H1 (cell line): ENCODE data around the gene FBN1. TPM values are rescaled to one million over a fixed set of nuclear protein-coding genes. Genes with fewer than 3 reads are reported as not detected.

Experiments used
- CTCF ChIA-PET: fragments of 300-600 bp; sonication (Branson Sonifier 250); formaldehyde crosslinking; loops from one replicate; lab custom pipeline; 2021; ENCODE audit not compliant: partially characterized antibody; lab: Charles Lee
- POLR2A ChIA-PET: fragments of 300-600 bp; sonication (Branson Sonifier 250); formaldehyde crosslinking; loops from one replicate; lab custom pipeline; 2021; ENCODE audit warnings: inconsistent platforms; ENCODE audit not compliant: partially characterized antibody; lab: Charles Lee
- DNase-seq, 2 experiments: peaks; one replicate each; pipeline versions ENCODE4 v3.0.0 to v3.0.0-alpha.2; 2010 to 2022; ENCODE audit warnings: low spot score in 2 of 2, low read depth in 1 of 2, mixed read lengths in 1 of 2
- FAIRE-seq: peaks from 2 replicates; lab custom pipeline; 2011; peaks lifted over from hg19 to GRCh38; lab: Jason Lieb, UNC
- H2AFZ ChIP-seq: 2 replicates; pipeline ENCODE4 v1.8.1; 2012; ENCODE audit warnings: low read length, inconsistent platforms
- H2AK5ac ChIP-seq: 2 replicates; pipeline ENCODE4 v1.6.1; 2013; ENCODE audit warnings: low read depth, low read length
- H2BK120ac ChIP-seq: replicated peaks from 2 replicates; pipeline ENCODE3; 2013; ENCODE audit warnings: low read depth, low read length, inconsistent platforms
- H2BK12ac ChIP-seq: 2 replicates; pipeline ENCODE4 v1.6.1; 2013; ENCODE audit warnings: low read depth, low read length
- H2BK15ac ChIP-seq: 2 replicates; pipeline ENCODE4 v1.6.1; 2013; ENCODE audit warnings: low read length
- H2BK20ac ChIP-seq: 2 replicates; pipeline ENCODE4 v1.6.1; 2013; ENCODE audit warnings: low read length
- H2BK5ac ChIP-seq: 2 replicates; pipeline ENCODE4 v1.6.1; 2013; ENCODE audit warnings: low read depth, low read length
- H3K14ac ChIP-seq: 2 replicates; pipeline ENCODE4 v1.6.1; 2013; ENCODE audit warnings: inconsistent platforms; ENCODE audit not compliant: insufficient read length
- H3K18ac ChIP-seq: 2 replicates; pipeline ENCODE4 v1.6.1; 2013; ENCODE audit warnings: low read length; ENCODE audit errors: extremely low read depth
- H3K23ac ChIP-seq: 2 replicates; pipeline ENCODE4 v1.6.1; 2013; ENCODE audit warnings: inconsistent platforms; ENCODE audit not compliant: insufficient read length
- H3K23me2 ChIP-seq: 2 replicates; pipeline ENCODE4 v1.6.1; 2013; ENCODE audit warnings: low read depth, low read length
- H3K27ac ChIP-seq: 2 replicates; pipeline ENCODE4 v1.6.1; 2011; ENCODE audit warnings: low read depth, low read length, inconsistent platforms
- H3K27me3 ChIP-seq, 4 experiments: replicated peaks in 1 of 4; 1 replicate in 1 of 4; 2 replicates in 3 of 4; pipeline versions ENCODE4 v1.6.1 to v1.8.1; 2011 to 2013; ENCODE audit warnings: low read length in 3 of 4, mild to moderate bottlenecking in 3 of 4, inconsistent platforms in 2 of 4, mixed read lengths in 2 of 4, moderate library complexity in 1 of 4; ENCODE audit not compliant: control insufficient read depth in 3 of 4, insufficient read depth in 3 of 4; ENCODE audit errors: extremely low read depth in 1 of 4
- H3K36me3 ChIP-seq, 4 experiments: 2 replicates each; pipeline versions ENCODE4 v1.6.1 to v1.8.1; 2011 to 2013; ENCODE audit warnings: mild to moderate bottlenecking in 4 of 4, low read length in 3 of 4, moderate library complexity in 2 of 4, control low read depth in 1 of 4, inconsistent platforms in 1 of 4; ENCODE audit not compliant: insufficient read depth in 4 of 4, control insufficient read depth in 2 of 4
- H3K4ac ChIP-seq: replicated peaks from 2 replicates; pipeline ENCODE3; 2013; ENCODE audit warnings: low read length, low read depth, mixed read lengths, inconsistent platforms; ENCODE audit not compliant: insufficient read length
- H3K4me1 ChIP-seq, 4 experiments: replicated peaks in 1 of 4; 1 replicate in 1 of 4; 2 replicates in 3 of 4; pipeline versions ENCODE4 v1.6.1 to v1.8.1; 2011 to 2013; ENCODE audit warnings: low read length in 3 of 4, inconsistent platforms in 2 of 4, mixed read lengths in 1 of 4; ENCODE audit not compliant: insufficient read depth in 4 of 4, control insufficient read depth in 3 of 4
- H3K4me2 ChIP-seq, 2 experiments: 2 replicates each; pipeline versions ENCODE4 v1.6.1 to v1.8.1; 2011 to 2013; ENCODE audit warnings: low read depth in 2 of 2, low read length in 2 of 2, control low read depth in 1 of 2, inconsistent platforms in 1 of 2, mild to moderate bottlenecking in 1 of 2; ENCODE audit not compliant: insufficient read depth in 1 of 2
- H3K4me3 ChIP-seq, 4 experiments: fragments of 200-600, 300-600 bp in 1 of 4; sonication (generic), shearing (Covaris generic), sonication (Bioruptor Twin) in 1 of 4; 2 replicates each; pipeline versions ENCODE4 v1.5.1 to v1.8.1; 2011 to 2016; ENCODE audit warnings: low read length in 4 of 4, low read depth in 3 of 4, control low read depth in 2 of 4, inconsistent platforms in 2 of 4, mild to moderate bottlenecking in 2 of 4, mixed read lengths in 1 of 4, moderate library complexity in 1 of 4; ENCODE audit not compliant: insufficient read depth in 2 of 4; ENCODE audit errors: extremely low read depth in 1 of 4
- H3K56ac ChIP-seq: replicated peaks from 2 replicates; pipeline ENCODE3; 2013; ENCODE audit warnings: low read depth, mild to moderate bottlenecking, mixed read lengths, low read length, inconsistent platforms; ENCODE audit not compliant: insufficient read length
- H3K79me1 ChIP-seq: 2 replicates; pipeline ENCODE4 v1.6.1; 2013; ENCODE audit warnings: low read depth, low read length, control low read depth
- H3K79me2 ChIP-seq, 2 experiments: 2 replicates each; pipeline versions ENCODE4 v1.6.1 to v1.8.1; 2012 to 2013; ENCODE audit warnings: low read length in 2 of 2, mild to moderate bottlenecking in 2 of 2, inconsistent platforms in 1 of 2; ENCODE audit not compliant: insufficient read depth in 2 of 2, control insufficient read depth in 1 of 2
- H3K9ac ChIP-seq, 4 experiments: replicated peaks in 1 of 4; 1 replicate in 1 of 4; 2 replicates in 3 of 4; pipeline versions ENCODE4 v1.6.1 to v1.8.1; 2011 to 2013; ENCODE audit warnings: low read depth in 3 of 4, low read length in 3 of 4, control low read depth in 2 of 4, mild to moderate bottlenecking in 2 of 4, moderate library complexity in 2 of 4, inconsistent platforms in 1 of 4; ENCODE audit errors: extremely low read depth in 1 of 4
- H3K9me3 ChIP-seq, 2 experiments: 2 replicates each; pipeline versions ENCODE4 v1.6.1 to v1.8.1; 2012 to 2013; ENCODE audit warnings: mild to moderate bottlenecking in 2 of 2, moderate library complexity in 2 of 2, control low read depth in 1 of 2, inconsistent platforms in 1 of 2, low read depth in 1 of 2, low read length in 1 of 2, mixed read lengths in 1 of 2; ENCODE audit not compliant: insufficient read depth in 2 of 2
- H4K20me1 ChIP-seq, 2 experiments: replicated peaks in 1 of 2; 2 replicates each; pipeline versions ENCODE3 to v1.8.1; 2011 to 2013; ENCODE audit warnings: inconsistent platforms in 2 of 2, low read length in 2 of 2, mild to moderate bottlenecking in 1 of 2; ENCODE audit not compliant: insufficient read depth in 2 of 2, control insufficient read depth in 1 of 2
- H4K5ac ChIP-seq: 2 replicates; pipeline ENCODE4 v1.6.1; 2013; ENCODE audit warnings: low read length, low read depth, mixed read lengths, inconsistent platforms; ENCODE audit not compliant: insufficient read length
- H4K8ac ChIP-seq: 2 replicates; pipeline ENCODE4 v1.8.0; 2013; ENCODE audit warnings: mild to moderate bottlenecking, moderate library complexity, low read length, inconsistent platforms; ENCODE audit not compliant: insufficient read depth; ENCODE audit errors: extremely low read depth
- H4K91ac ChIP-seq: replicated peaks from 2 replicates; pipeline ENCODE3; 2013; ENCODE audit warnings: low read length, mixed read lengths, inconsistent platforms; ENCODE audit not compliant: insufficient read length
- ATF2 ChIP-seq: IDR thresholded peaks from 2 replicates; pipeline ENCODE4 v1.6.1; 2012; ENCODE audit warnings: low read length, inconsistent platforms
- BRCA1 ChIP-seq: IDR thresholded peaks from 2 replicates; pipeline ENCODE4 v1.6.1; 2012; ENCODE audit warnings: low read depth, low read length, improper control_type of control experiment
- CHD2 ChIP-seq: IDR thresholded peaks from 2 replicates; pipeline ENCODE4 v1.6.1; 2012; ENCODE audit warnings: low read length, improper control_type of control experiment
- EGR1 ChIP-seq: IDR thresholded peaks from 2 replicates; pipeline ENCODE4 v1.6.1; 2011; ENCODE audit warnings: low read depth, low read length, borderline replicate concordance
- FOSL1 ChIP-seq: IDR thresholded peaks from 2 replicates; pipeline ENCODE4 v1.6.1; 2011; ENCODE audit warnings: mild to moderate bottlenecking, low read depth, low read length, moderate library complexity; ENCODE audit not compliant: insufficient read depth
- HDAC2 ChIP-seq, 2 experiments: fragments of 300-600 bp in 1 of 2; sonication (generic) in 1 of 2; IDR thresholded peaks; 2 replicates each; pipeline ENCODE4 v1.6.1; 2011 to 2012; ENCODE audit warnings: low read depth in 2 of 2, low read length in 2 of 2, mild to moderate bottlenecking in 2 of 2, moderate library complexity in 2 of 2, borderline replicate concordance in 1 of 2, inconsistent platforms in 1 of 2
- KDM4A ChIP-seq: IDR thresholded peaks from one replicate; pipeline ENCODE4 v1.7.1; 2012; ENCODE audit warnings: low read depth, mild to moderate bottlenecking, moderate library complexity, low read length, inconsistent platforms; ENCODE audit not compliant: severe bottlenecking
- KDM5A ChIP-seq: fragments of 200-600 bp; IDR thresholded peaks from 2 replicates; pipeline ENCODE4 v1.7.1; 2012; ENCODE audit warnings: mild to moderate bottlenecking, low read length, inconsistent platforms, mixed read lengths
- PHF8 ChIP-seq: fragments of 200-600 bp; sonication (generic); conservative IDR thresholded peaks from 2 replicates; pipeline ENCODE4 v1.7.1; 2012; ENCODE audit warnings: low read depth, mild to moderate bottlenecking, inconsistent platforms, low read length, moderate library complexity
- POU5F1 ChIP-seq: IDR thresholded peaks from 2 replicates; pipeline ENCODE4 v1.6.1; 2011; ENCODE audit warnings: low read depth, mild to moderate bottlenecking, low read length, moderate library complexity
- SRF ChIP-seq: IDR thresholded peaks from 2 replicates; pipeline ENCODE4 v1.6.1; 2011; ENCODE audit warnings: mild to moderate bottlenecking, low read depth, low read length, moderate library complexity
- TBP ChIP-seq: IDR thresholded peaks from 2 replicates; pipeline ENCODE4 v1.6.1; 2011; ENCODE audit warnings: low read depth, low read length, improper control_type of control experiment
- ZNF274 ChIP-seq: IDR thresholded peaks from 2 replicates; pipeline ENCODE4 v1.7.0; 2012; ENCODE audit warnings: low read length, borderline replicate concordance; ENCODE audit errors: extremely low read depth
- WGBS, 2 experiments: shearing (Covaris generic) in 1 of 2; methylation state at CpG; one replicate each; pipeline versions ENCODE4 v1.1.6 to v1.1.7; 2013 to 2015; ENCODE audit warnings: low lambda C conversion rate in 2 of 2, mixed read lengths in 2 of 2, inconsistent platforms in 1 of 2, low coverage in 1 of 2, missing lambda C conversion rate in 1 of 2; ENCODE audit not compliant: insufficient replicate concordance in 2 of 2, insufficient coverage in 1 of 2, insufficient read length in 1 of 2; ENCODE audit errors: extremely low coverage in 1 of 2, missing lambda C conversion rate in 1 of 2; 5-methylcytosine and 5-hydroxymethylcytosine counted together
- polyA plus RNA-seq, 7 experiments: library from polyadenylated mRNA; depleted of rRNA in 3 of 7; stranded (reverse) in 5 of 7; unstranded in 2 of 7; fragments of >200 nt in 5 of 7; fragments of 200-250 nt in 2 of 7; gene quantifications; 1 replicate in 5 of 7; 2 replicates in 1 of 7; 4 replicates in 1 of 7; pipeline versions ENCODE4 v1.2.1 to v1.2.3, GENCODE V29; 2011 to 2013; ENCODE audit warnings: missing spikeins in 2 of 7, mixed read lengths in 2 of 7
- total RNA-seq: library from RNA; stranded (reverse); fragmentation: NEBNext Ultra II Directional; extraction: Animal tissue kit (Norgen Biotek cat#: 25700); gene quantifications from 2 replicates; pipeline ENCODE4 v1.2.1, GENCODE V29; 2021

The FBN1 gene
- total and polyA plus RNA-seq, 2 of the 8 experiments (the other 6 are each of a cell fraction or from before 2014, with no cell fraction given), result 3.0 to 4.0 TPM

GRCh38 chr15:48494631-48495030 lies 150.9 kb downstream of the FBN1 start:
- Histone ChIP-seq H2AK5ac (no peak overlapping the region), H3K14ac (no peak overlapping the region), H3K4me2 (no peak overlapping the region), H3K4ac (no peak overlapping the region), H3K18ac (no peak overlapping the region), H3K79me1 (no peaks in the 10 kb centered on the region), H4K20me1 (no peaks in the 10 kb centered on the region), H3K4me1 (no peaks in the 10 kb centered on the region; a peak in 1 of 7 replicates), H4K91ac (no peak overlapping the region), H3K23me2 (no peaks in the 10 kb centered on the region; the same call in 1 of the 2 replicates), H3K4me3 (no peak overlapping the region), H2BK15ac (no peak overlapping the region), H2AFZ (no peak overlapping the region), H2BK5ac (no peak overlapping the region), H3K9me3 (no peaks in the 10 kb centered on the region), H3K23ac (no peak overlapping the region), H2BK20ac (no peak overlapping the region), H4K8ac (no peak overlapping the region), H3K27me3 (no peaks in the 10 kb centered on the region), H3K9ac (no peak overlapping the region), H2BK120ac (no peak overlapping the region), H4K5ac (no peak overlapping the region), H3K79me2 (no peaks in the 10 kb centered on the region), H3K56ac (no peak overlapping the region), H3K36me3 (no peaks in the 10 kb centered on the region), H3K27ac (no peak overlapping the region), H2BK12ac (no peak overlapping the region)
- DNase-seq, result no peak
- POLR2A ChIA-PET, result no interaction called here
- CTCF ChIA-PET, result interaction anchor here (0.9 to 2.0 kb wide), 4 partner anchors 26 to 96 kb away, joined by 3 to 5 read pairs (median 4); no protein-coding TSS in a partner anchor
- no peak for FAIRE-seq
- WGBS, 2 experiments, result 82% methylated on average over 2 of the region's 2 CpGs; no CpG with 5 or more reads in 1 of the 2 experiments
- TF ChIP-seq SRF, result no peak
- TF ChIP-seq CHD2, result no peak
- no peak for TF ChIP-seq POU5F1
- TF ChIP-seq BRCA1, result no peak
- no peak for TF ChIP-seq KDM4A
- TF ChIP-seq EGR1, result no peak
- no peak for TF ChIP-seq HDAC2 (IDR thresholded peaks at IDR 0.05; ENCODE audit: borderline replicate concordance in 1 of 2, low read depth in 2 of 2, low read length in 2 of 2)
- TF ChIP-seq ATF2, result no peak
- TF ChIP-seq PHF8, result no peak
- no peak for TF ChIP-seq FOSL1
- no peak for TF ChIP-seq KDM5A
- no peak for TF ChIP-seq TBP
- TF ChIP-seq ZNF274, result no peak
